Fibroblast of the aortic adventitia (primary cell): Measurements from ENCODE around the gene CENPU. TPM values are rescaled to one million over a fixed set of nuclear protein-coding genes. Genes with fewer than 3 reads are reported as not detected.

Source experiments
- DNase-seq: peaks from one replicate; pipeline ENCODE4 v3.0.0-alpha.2; 2010; ENCODE audit warnings: low read depth
- H3K4me3 ChIP-seq: 2 replicates; pipeline ENCODE4 v1.5.1; 2011; ENCODE audit warnings: low read depth, mild to moderate bottlenecking, control low read depth, low read length, moderate library complexity
- CTCF ChIP-seq: IDR thresholded peaks from 2 replicates; pipeline ENCODE4 v1.5.1; 2011; ENCODE audit warnings: mild to moderate bottlenecking, low read length, control low read depth, inconsistent platforms; ENCODE audit not compliant: insufficient read depth
- total RNA-seq: library from RNA; depleted of rRNA; stranded (reverse); fragments of >200 nt; gene quantifications from 2 replicates; pipeline ENCODE4 v1.2.3, GENCODE V29; 2012; ENCODE audit warnings: low replicate concordance

Gene CENPU
- total RNA-seq, 1 donor: 30.5 TPM

- DNase-seq: no peak
- TF ChIP-seq CTCF: no peak
- H3K4me3 ChIP-seq: no peak overlapping the region
These were observed 18.8 kb upstream of the CENPU start for GRCh38 chr4:184752496-184753275.

GRCh38 chr4:184751585-184751956 is 17.7 kb upstream of the CENPU start:
- TF ChIP-seq CTCF: no peak
- no peak overlapping the region for H3K4me3 ChIP-seq
- no peak for DNase-seq

- peak; percentile 39 for DNase-seq
- no peak overlapping the region for H3K4me3 ChIP-seq
- TF ChIP-seq CTCF: no peak
These were observed 17.2 kb upstream of the CENPU start for GRCh38 chr4:184750926-184751584.

GRCh38 chr4:184748251-184748652 is 14.4 kb upstream of the CENPU start:
- DNase-seq: peak; percentile 29
- H3K4me3 ChIP-seq: no peak overlapping the region
- TF ChIP-seq CTCF: no peak

GRCh38 chr4:184747034-184747830 is 13.3 kb upstream of the CENPU start:
- no peak for DNase-seq
- TF ChIP-seq CTCF: no peak

GRCh38 chr4:184745831-184746795 is 12.2 kb upstream of the CENPU start:
- TF ChIP-seq CTCF: peak; percentile 89
- DNase-seq: peak; percentile 98
- H3K4me3 ChIP-seq: no peak overlapping the region

More at GRCh38 chr4:184747034-184747830, 13.3 kb upstream of the CENPU start:
- H3K4me3 ChIP-seq: no peak overlapping the region
